GM12878 (cell line): ENCODE results near the gene RASL11A. TPM values are rescaled to one million over a fixed set of nuclear protein-coding genes. Genes with fewer than 3 reads are reported as not detected.

Experiments used
- ATAC-seq: fragments of 200-7000 bp; cut with Tn5 transposase; 3 replicates; pipeline ENCODE4 v1.9.1; 2020; ENCODE audit warnings: mild to moderate bottlenecking, moderate library complexity
- BruUV-seq: library from RNA; stranded (reverse); fragments of 400-500 nt; replicated peaks from 2 replicates; lab custom pipeline; 2021; lab: Mats Ljungman, UMichigan
- CTCF ChIA-PET: fragments of 300-600 bp; sonication (Branson Sonifier 250); formaldehyde crosslinking; extraction: SDS; loops from one replicate; lab custom pipeline; 2021; ENCODE audit warnings: inconsistent platforms; lab: Yijun Ruan, JAX
- POLR2A ChIA-PET: fragments of 350-600 bp; formaldehyde crosslinking; extraction: SDS; loops from one replicate; lab custom pipeline; 2021; ENCODE audit warnings: inconsistent platforms; lab: Charles Lee
- RAD21 ChIA-PET: fragments of 300-600 bp; sonication (Branson Sonifier 250); formaldehyde crosslinking; loops from one replicate; lab custom pipeline; 2023; ENCODE audit warnings: antibody characterized with exemption; ENCODE audit not compliant: unreplicated experiment; lab: Charles Lee
- SMC1A ChIA-PET: fragments of 300-600 bp; sonication (Branson Sonifier 250); formaldehyde crosslinking; loops from one replicate; lab custom pipeline; 2023; ENCODE audit not compliant: unreplicated experiment, uncharacterized antibody; lab: Charles Lee
- DNase-seq: peaks from one replicate; pipeline ENCODE4 v3.0.0-alpha.2; 2011; ENCODE audit warnings: low read depth, low spot score
- FAIRE-seq: peaks from 3 replicates; lab custom pipeline; 2011; peaks lifted over from hg19 to GRCh38; lab: Jason Lieb, UNC
- H2AFZ ChIP-seq: 2 replicates; pipeline ENCODE4 v1.6.0; 2011; ENCODE audit warnings: low read depth, low read length, control low read depth; ENCODE audit not compliant: control insufficient read depth
- H3K27ac ChIP-seq: 2 replicates; pipeline ENCODE4 v1.5.1; 2011; ENCODE audit warnings: control low read depth; ENCODE audit not compliant: control insufficient read depth, insufficient read depth
- H3K27me3 ChIP-seq, 2 experiments: replicated peaks in 1 of 2; 2 replicates each; pipeline versions ENCODE4 v1.6.0 to v1.6.1; 2011; ENCODE audit warnings: low read length in 1 of 2; ENCODE audit not compliant: control insufficient read depth in 2 of 2, insufficient read depth in 2 of 2
- H3K36me3 ChIP-seq, 2 experiments: 2 replicates each; pipeline ENCODE4 v1.5.1; 2011; ENCODE audit warnings: low read length in 1 of 2; ENCODE audit not compliant: control insufficient read depth in 2 of 2, insufficient read depth in 2 of 2
- H3K4me1 ChIP-seq: 2 replicates; pipeline ENCODE4 v1.6.1; 2011; ENCODE audit warnings: mild to moderate bottlenecking, low read length, moderate library complexity, mixed read lengths; ENCODE audit not compliant: control insufficient read depth, insufficient read depth
- H3K4me2 ChIP-seq: 2 replicates; pipeline ENCODE4 v1.6.0; 2011; ENCODE audit warnings: control low read depth; ENCODE audit not compliant: control insufficient read depth, insufficient read depth
- H3K4me3 ChIP-seq: fragments of 200-600 bp; sonication (generic); 2 replicates; pipeline ENCODE4 v1.5.1; 2016
- H3K79me2 ChIP-seq: 2 replicates; pipeline ENCODE4 v1.6.0; 2011; ENCODE audit warnings: low read length; ENCODE audit not compliant: control insufficient read depth, insufficient read depth
- H3K9ac ChIP-seq: 2 replicates; pipeline ENCODE4 v1.8.0; 2011; ENCODE audit warnings: low read length, control low read depth, mixed read lengths; ENCODE audit not compliant: control insufficient read depth, insufficient read depth
- H3K9me3 ChIP-seq: replicated peaks from 3 replicates; pipeline ENCODE4 v1.5.1; 2011; ENCODE audit warnings: mild to moderate bottlenecking, low read length; ENCODE audit not compliant: control insufficient read depth, insufficient read depth
- H4K20me1 ChIP-seq: 2 replicates; pipeline ENCODE4 v1.6.0; 2011; ENCODE audit not compliant: control insufficient read depth, insufficient read depth
- E2F4 ChIP-seq: IDR thresholded peaks from 2 replicates; pipeline ENCODE4 v1.6.1; 2012; ENCODE audit warnings: low read depth, low read length, improper control_type of control experiment
- HDGF ChIP-seq: fragments of 450-650 bp; IDR thresholded peaks from 2 replicates; pipeline ENCODE4 v1.6.1; 2016; ENCODE audit warnings: antibody characterized with exemption
- MTA2 ChIP-seq: fragments of 450-650 bp; IDR thresholded peaks from 2 replicates; pipeline ENCODE4 v1.6.1; 2016; ENCODE audit warnings: low read depth, mild to moderate bottlenecking, moderate library complexity
- MYC ChIP-seq: IDR thresholded peaks from 2 replicates; pipeline ENCODE4 v1.6.1; 2011; ENCODE audit warnings: mild to moderate bottlenecking, low read length, moderate library complexity, inconsistent platforms; ENCODE audit not compliant: insufficient read depth, insufficient replicate concordance, insufficient read length, severe bottlenecking
- NFIC ChIP-seq: IDR thresholded peaks from 2 replicates; pipeline ENCODE4 v1.6.1; 2012; ENCODE audit warnings: low read depth, mild to moderate bottlenecking, inconsistent platforms, low read length, moderate library complexity
- SRF ChIP-seq, 2 experiments: IDR thresholded peaks; 2 replicates each; pipeline ENCODE4 v1.6.1; 2011; ENCODE audit warnings: low read depth in 2 of 2, low read length in 2 of 2, mild to moderate bottlenecking in 1 of 2, moderate library complexity in 1 of 2
- ZBTB33 ChIP-seq: fragments of 450-650 bp; IDR thresholded peaks from 2 replicates; pipeline ENCODE4 v1.6.1; 2017; ENCODE audit warnings: mild to moderate bottlenecking
- ZSCAN29 ChIP-seq: fragments of 450-650 bp; IDR thresholded peaks from 2 replicates; pipeline ENCODE4 v1.6.1; 2017; ENCODE audit warnings: mild to moderate bottlenecking, moderate library complexity
- in situ Hi-C: fragments of 300-500 bp; cut with MboI; formaldehyde crosslinking; loops from 9 replicates; pipeline ENCODE4 v1.14.3; 2018; ENCODE audit warnings: mixed read lengths
- intact Hi-C: fragments of 100-400 bp; cut with micrococcal nuclease; formaldehyde crosslinking; loops from one replicate; pipeline ENCODE4 v1.14.2; 2022; ENCODE audit not compliant: unreplicated experiment
- polyA plus RNA-seq, 11 experiments: library from polyadenylated mRNA; depleted of rRNA in 4 of 11; unstranded in 6 of 11; stranded (reverse) in 5 of 11; fragments of >200 nt; fragmentation: Nextera tagmentation in 4 of 11; fragmentation: Illumina TruSeq in 1 of 11; extraction: Ambion mirVana in 4 of 11; extraction: Trizol in 1 of 11; gene quantifications; 1 replicate in 1 of 11; 2 replicates in 10 of 11; pipeline versions ENCODE4 v1.2.1 to v1.2.3, GENCODE V29; 2011 to 2016; ENCODE audit warnings: inconsistent platforms in 2 of 11, missing spikeins in 2 of 11, low read depth in 1 of 11
- total RNA-seq, 4 experiments: library from RNA; depleted of rRNA in 3 of 4; stranded (reverse); fragments of >200 nt in 3 of 4; fragmentation: Illumina TruSeq in 1 of 4; extraction: Trizol in 1 of 4; gene quantifications; 2 replicates each; pipeline versions ENCODE4 v1.2.1 to v1.2.3, GENCODE V29; 2013 to 2021

RASL11A gene
- total and polyA plus RNA-seq, 10 of the 15 experiments (the other 5 are each of a cell fraction or from before 2014, with no cell fraction given): 0.04 to 1.3 (median 0.41) TPM; not detected in 1

GRCh38 chr13:27313770-27314169 lies 43.1 kb downstream of the RASL11A start (continued):
- TF ChIP-seq ZSCAN29 (no peak), MYC (no peak), NFIC (no peak), MTA2 (no peak), HDGF (no peak), SRF (IDR thresholded peaks at IDR 0.05; ENCODE audit: low read depth in 2 of 2, low read length in 2 of 2) (no peak)

GRCh38 chr13:27319404-27319803 lies 48.8 kb downstream of the RASL11A start:
- Histone ChIP-seq H3K79me2 (no peaks in the 10 kb centered on the region), H3K27me3 (0 out of 4 replicates have a peak, but pooled peaks cover 0 to 2% of the 10 kb centered on the region in 2 experiments), H3K27ac (no peak overlapping the region), H3K9me3 (no peaks in the 10 kb centered on the region), H3K9ac (no peak overlapping the region), H3K4me2 (no peak overlapping the region), H3K4me3 (no peak overlapping the region), H2AFZ (no peak overlapping the region), H3K36me3 (no peaks in the 10 kb centered on the region), H4K20me1 (no peaks in the 10 kb centered on the region), H3K4me1 (no peaks in the 10 kb centered on the region)
- FAIRE-seq: no peak
- no peak for DNase-seq
- TF ChIP-seq ZBTB33: no peak
- no peak for TF ChIP-seq E2F4
- intact Hi-C loops: no loop called here
- CTCF ChIA-PET: no interaction called here
- RAD21 ChIA-PET: no interaction called here
- in situ Hi-C loops: no loop called here
- ATAC-seq: no peak
- SMC1A ChIA-PET: no interaction called here
- POLR2A ChIA-PET: no interaction called here
- no TSS peak for BruUV-seq
